Suppressor macrophage treated with lipopolysaccharide for 4 hours (primary cell): ENCODE data around the gene BMPR2.
"Not testable (repeated sequence)": the region's sequence is repeated elsewhere in the genome, so short reads cannot be mapped to it uniquely, and the experiment has no call there.

Experiments
- DNase-seq: peaks from one replicate; pipeline ENCODE4 v3.0.0-alpha.2; 2020

The BMPR2 gene

DNA sequence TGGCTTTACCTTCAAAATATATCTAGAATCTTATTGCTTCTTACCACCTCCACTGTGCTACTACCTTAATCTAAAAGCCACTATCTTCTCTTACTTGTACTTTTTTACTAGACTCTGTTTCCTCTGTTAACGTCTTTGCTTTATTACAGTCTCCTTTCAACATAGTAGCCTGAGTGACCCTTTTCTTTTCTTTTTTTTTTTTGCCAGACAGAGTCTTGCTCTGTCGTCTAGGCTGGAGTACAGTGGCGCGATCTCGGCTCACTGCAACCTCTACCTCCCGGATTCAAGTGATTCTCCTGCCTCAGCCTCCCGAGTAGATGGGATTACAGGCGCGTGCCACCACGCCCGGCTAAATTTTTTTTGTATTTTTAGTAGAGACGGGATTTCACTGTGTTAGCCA lies 10.4 kb downstream of the BMPR2 start:
- not testable (repeated sequence) for DNase-seq

- DNase-seq, result no peak
Measured at GRCh38 chr2:202387608-202388342, 11.6 kb downstream of the BMPR2 start.

DNA sequence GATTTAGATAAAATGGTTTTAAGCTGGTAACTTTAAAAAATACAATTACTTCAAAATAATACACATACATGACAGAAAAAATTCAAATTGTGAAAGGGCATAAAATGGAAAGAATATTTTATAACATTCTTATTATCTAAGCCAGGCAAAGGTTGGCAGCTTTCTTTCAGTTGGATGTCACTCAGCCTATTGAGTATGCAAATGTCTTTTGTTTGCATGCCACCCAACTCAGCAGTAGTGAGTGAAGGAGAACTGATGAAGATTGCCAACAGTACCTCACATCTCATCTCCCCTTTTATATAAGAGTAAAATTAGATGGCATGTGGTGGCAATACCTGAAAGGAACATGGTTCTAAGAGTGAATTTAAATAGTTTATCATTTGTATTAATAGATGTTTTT lies 24.8 kb downstream of the BMPR2 start:
- DNase-seq, result no peak

- no peak for DNase-seq
Measured at GRCh38 chr2:202405798-202406197, 29.7 kb downstream of the BMPR2 start.

GRCh38 chr2:202406445-202406978 lies 30.4 kb downstream of the BMPR2 start:
- no peak for DNase-seq

DNA sequence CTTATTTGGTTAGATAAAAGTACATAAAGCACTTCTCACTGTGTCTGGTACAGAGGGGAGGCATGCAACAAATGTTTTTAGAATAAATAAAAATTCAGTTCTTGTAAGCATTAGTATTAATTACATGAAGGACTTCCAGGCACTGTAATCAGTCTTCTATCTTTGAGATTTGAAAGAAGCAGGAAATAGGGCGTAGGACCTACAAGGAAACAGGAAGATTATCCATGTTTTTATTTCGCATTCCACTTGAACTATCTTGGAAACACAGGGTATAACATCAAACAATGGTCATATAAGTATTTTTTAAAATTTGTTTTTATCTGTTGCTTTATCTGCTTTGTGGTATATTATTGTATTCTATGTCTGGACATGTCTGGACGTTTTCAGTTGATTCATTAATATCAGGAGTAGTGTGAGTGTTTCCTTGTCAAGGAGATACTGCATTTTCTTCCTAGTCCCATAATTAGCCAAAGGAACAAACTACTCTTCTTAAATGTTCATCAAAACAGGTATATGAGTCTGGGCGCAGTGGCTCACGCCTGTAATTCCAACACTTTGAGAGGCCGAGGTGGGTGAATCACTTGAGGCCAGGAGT lies 32.5 kb downstream of the BMPR2 start:
- DNase-seq, result no peak

GRCh38 chr2:202410092-202410491 lies 34.0 kb downstream of the BMPR2 start:
- DNase-seq, result no peak

DNA sequence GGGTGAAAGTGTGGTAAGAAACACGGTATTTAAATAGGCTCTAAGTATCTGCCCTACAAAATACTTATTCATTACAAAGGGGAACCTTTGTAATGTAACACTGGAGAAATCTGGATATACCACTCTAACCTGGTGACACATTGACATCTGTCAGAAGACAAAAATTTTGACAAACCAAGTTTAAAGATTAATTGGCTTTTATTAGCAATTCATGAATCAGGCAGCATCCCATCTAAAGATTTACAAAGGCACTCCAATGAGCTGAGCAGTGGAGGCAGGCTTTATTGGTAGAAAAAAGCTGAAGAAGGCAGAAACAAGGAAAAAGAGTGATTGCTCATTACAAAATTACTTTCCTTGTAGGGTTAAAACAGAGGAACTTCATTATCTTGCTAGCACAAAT lies 35.0 kb downstream of the BMPR2 start:
- no peak for DNase-seq

DNA sequence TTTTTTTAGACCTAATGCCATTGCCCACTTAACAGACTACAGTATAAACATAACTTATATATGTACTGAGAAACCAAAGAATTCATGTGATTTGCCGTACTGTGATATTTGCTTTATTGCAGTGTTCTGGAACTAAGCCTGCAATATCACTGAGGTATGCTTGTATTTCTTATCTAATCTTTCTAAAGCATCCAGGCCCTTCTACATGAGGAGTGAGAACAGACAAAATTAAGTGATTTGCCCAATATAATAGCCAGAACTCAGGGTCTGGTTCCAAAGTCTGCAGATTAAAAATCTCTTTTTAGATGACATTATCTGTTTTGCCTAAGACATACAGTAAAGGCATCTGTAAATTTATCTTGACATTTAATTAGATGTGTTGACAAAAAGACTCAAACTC lies 41.9 kb downstream of the BMPR2 start:
- no peak for DNase-seq

GRCh38 chr2:202418511-202418910 lies 42.4 kb downstream of the BMPR2 start:
- no peak for DNase-seq

- DNase-seq, result no peak
Measured at GRCh38 chr2:202423139-202423538, 47.0 kb downstream of the BMPR2 start.

DNA sequence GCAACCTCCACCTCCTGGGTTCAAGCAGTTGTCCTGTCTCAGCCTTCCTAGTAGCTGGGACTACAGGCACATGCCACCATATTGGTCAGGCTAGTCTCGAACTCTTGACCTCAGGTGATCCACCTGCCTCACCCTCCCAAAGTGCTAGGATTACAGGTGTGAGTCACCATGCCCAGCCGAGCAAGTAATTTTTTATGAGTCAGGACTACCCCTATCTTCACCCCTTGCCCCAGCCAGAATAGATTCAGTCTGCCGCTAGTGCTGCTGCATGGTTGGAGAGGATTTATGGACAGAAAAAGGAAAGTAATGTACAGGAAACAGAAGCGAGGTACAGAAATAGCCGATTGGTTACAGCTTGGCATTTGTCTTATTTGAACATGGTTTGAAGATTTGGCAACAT lies 48.9 kb downstream of the BMPR2 start:
- DNase-seq, result no peak

DNA sequence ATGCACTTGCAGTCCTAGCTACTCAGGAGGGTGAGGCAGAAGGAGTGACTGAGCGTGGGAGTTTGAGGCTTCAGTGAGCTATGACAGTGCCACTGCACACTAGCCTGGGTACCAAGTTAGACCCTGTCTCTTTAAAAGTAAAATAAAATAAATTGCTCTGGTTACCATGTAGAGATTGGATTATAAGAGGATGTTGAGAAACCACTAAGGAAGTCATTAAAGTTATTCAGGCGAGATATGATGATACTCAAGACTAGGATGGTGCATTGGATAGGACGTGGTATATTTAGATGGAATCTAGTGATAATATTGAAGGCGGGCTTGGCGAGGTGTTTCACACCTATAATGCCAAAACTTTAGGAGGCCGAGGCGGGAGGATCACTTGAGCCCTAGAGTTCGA lies 50.6 kb downstream of the BMPR2 start:
- DNase-seq, result no peak

- no peak for DNase-seq
Measured at GRCh38 chr2:202429164-202429980, 53.2 kb downstream of the BMPR2 start.

- no peak for DNase-seq
Measured at GRCh38 chr2:202432776-202433175, 56.6 kb downstream of the BMPR2 start.

DNA sequence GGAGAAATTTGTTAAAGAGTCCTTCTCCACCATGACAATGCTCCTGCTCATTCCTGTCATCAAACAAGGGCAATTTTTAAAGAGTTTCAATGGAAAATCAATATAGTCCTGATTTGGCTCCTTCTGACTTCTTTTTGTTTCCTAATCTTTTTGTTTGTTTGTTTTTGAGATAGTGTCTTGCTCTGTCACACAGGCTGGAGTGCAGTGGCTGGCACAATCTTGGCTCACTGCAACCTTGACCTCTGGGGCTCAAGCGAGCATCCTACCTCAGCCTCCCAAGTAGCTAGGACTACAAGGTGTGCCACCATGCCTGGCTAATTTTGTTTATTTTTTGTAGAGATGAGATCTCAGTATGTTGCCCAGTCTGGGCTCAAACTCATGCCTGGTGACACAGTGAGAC lies 58.3 kb downstream of the BMPR2 start:
- no peak for DNase-seq

DNA sequence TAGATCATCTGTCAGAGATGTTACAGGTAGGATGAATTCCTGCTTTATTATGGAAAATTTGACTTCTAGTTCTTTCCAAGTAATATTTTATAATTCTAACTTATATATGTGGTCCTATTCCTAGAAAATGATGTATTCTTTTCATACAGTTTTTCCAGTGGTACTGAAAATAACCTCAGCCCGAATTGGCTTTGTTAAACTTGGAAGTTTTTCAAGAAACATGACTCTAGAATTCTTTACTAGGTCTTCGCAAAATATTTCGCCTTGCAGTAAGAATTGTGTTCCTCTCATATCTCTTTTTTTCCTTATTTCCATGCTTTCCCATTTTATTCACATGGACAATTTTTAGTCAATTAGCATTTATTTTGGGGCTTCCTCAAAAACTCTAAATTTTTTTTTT lies 60.5 kb downstream of the BMPR2 start:
- DNase-seq, result no peak

DNA sequence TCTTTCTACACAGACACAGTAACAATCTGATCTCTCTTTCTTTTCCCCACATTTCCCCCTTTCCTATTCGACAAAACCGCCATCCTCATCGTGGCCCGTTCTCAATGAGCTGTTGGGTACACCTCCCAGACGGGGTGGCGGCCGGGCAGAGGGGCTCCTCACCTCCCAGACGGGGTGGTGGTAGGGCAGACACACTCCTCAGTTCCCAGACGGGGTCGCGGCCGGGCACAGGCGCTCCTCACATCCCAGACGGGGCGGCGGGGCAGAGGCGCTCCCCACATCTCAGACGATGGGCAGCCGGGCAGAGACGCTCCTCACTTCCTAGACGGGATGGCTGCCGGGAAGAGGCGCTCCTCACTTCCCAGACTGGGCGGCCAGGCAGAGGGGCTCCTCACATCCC lies 64.0 kb downstream of the BMPR2 start:
- DNase-seq, result not testable (repeated sequence)

DNA sequence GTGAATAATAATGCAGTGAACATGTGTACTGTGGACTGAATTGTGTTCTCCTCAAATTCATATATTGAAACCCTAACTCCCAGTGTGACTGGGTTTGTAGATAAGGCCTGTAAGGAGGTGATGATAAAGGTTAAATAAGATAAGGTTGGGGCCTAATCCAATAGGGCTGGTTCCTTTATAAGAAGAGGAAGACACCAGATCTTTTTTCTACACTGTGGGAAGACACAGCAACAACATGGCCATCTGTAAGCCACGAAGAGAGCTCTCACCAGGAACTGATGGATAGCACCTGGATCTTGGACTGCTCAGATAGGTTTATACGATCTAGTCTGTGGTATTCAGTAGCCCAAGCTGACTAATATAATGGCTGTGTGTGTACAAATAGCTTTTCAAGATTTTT lies 66.8 kb downstream of the BMPR2 start:
- DNase-seq, result no peak

DNA sequence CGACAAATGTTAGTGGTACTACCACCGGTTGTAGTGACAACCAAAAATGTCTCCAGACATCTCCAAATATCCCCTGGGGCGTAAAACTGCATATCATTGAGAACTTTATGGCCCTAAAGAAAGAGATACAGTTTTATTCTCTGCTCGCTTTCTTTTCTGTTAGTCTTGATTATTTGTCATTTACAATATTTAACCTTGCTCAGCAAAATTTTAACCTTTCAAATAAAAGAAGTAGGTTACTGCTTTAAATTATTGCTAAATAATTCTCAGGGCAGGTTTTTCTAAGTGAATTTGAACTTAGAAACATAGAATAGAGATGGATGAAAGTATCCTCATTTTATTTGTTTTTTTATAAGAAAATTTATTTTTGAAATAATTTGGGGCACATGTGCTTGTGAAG lies 67.9 kb downstream of the BMPR2 start:
- no peak for DNase-seq

DNA sequence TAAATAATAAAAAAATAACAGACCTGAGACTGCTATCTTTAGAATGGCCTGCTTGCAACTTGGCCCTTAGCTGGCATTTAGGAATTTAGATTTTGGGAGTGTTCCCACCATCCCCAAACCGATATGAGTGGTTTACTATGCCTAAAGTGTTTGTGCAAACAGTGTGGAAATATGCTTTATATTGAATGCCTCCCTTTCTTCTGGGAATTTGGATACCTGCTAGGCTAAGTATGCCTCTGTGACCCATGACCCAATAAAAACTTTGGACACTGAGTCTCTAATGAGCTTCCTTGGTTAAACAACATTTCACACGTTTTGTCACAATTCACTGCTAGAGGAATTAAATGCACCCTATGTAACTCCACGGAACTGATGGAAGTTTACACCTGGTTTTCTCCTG lies 73.2 kb downstream of the BMPR2 start:
- no peak for DNase-seq

GRCh38 chr2:202450785-202451184 lies 74.7 kb downstream of the BMPR2 start:
- DNase-seq, result no peak

DNA sequence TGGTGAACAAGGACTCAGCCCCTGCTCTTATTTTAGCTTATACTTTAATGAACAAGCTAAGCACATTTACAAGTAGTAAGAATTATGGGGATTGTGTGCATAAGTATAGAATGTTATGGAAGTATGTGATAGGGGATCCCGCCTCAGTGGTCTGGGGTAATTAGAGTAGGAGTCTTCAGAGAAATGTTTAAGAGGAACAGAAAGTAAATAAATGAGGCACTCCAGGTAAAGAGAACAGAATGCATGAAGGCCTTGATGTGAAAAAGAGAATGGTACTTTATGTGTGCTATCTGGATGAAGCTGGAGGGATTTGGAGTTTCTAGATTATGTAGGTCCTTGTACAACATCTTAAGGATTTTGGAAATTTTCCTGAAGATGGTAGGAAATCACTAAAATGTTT lies 76.6 kb downstream of the BMPR2 start:
- DNase-seq, result no peak

DNA sequence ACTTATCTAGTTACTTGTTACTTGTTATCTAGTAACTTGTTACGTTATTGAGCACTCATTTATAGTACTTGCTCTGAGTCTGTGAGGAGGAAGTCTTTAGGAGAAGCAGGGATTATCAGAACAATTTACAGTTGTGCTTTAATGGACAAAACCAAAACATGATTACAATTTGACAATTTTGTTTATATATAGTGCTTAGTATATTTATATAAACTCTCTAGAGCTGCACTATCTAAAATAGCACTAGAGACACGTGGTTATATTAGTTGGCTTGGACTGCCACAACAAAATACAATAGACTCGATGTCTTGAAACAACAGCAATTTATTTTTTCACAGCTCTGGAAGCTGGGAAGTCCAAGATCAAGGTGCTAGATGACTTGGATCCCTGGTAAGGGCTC lies 78.4 kb downstream of the BMPR2 start:
- no peak for DNase-seq
